ENCODE data around the gene BANK1.

DNA sequence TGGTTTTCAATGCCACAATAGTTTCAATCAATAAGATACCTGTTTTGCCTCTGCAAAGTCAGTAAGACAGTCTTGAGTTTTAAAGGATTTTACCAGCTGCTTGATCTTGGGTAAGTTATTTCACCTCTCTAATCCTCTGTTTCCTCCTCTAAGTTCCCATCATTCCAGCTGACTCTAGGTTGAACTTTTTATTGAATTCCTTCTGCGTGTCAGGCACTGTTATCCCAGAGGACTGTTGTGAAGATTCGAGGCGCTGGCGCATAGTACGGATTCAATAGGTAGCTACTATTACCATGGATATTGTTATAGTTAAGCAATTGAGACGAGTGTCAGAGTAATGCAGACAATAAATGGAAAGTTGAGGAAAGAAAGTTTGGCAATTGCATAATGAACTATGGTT is 179.4 kb downstream of the BANK1 start:
- TF ChIP-seq EZH2 (IDR thresholded peaks at IDR 0.05; ENCODE audit: insufficient read depth, poor library complexity, severe bottlenecking) = no peak
- no peak for TF ChIP-seq EZH2phosphoT487 (IDR thresholded peaks at IDR 0.05; ENCODE audit: insufficient read depth, low read depth)

All from GM23248 (cell line).